ENCODE data around the gene ZSWIM6. TPM values are rescaled to one million over a fixed set of nuclear protein-coding genes. Genes with fewer than 3 reads are reported as not detected.

The ZSWIM6 gene
- total and polyA plus RNA-seq, 8 donors = 2.9 to 39.3 (median 15.4) TPM

GRCh38 chr5:61350535-61350934 is 18.5 kb downstream of the ZSWIM6 start:
- H3K27ac ChIP-seq = no peak overlapping the region
- no peak for DNase-seq
- whole genome bisulfite sequencing, 5 donors = 74 to 85% (median 79%) methylated on average over 4 of the region's 4 CpGs
- no peaks in the 10 kb centered on the region for H3K9me3 ChIP-seq
- H3K4me3 ChIP-seq = no peak overlapping the region
- H3K4me1 ChIP-seq = peaks cover 13 to 87% (median 48%) of the 10 kb centered on the region in 4 donors
- no peaks in the 10 kb centered on the region for H3K27me3 ChIP-seq
- H3K36me3 ChIP-seq = no peaks in the 10 kb centered on the region
- TF ChIP-seq, protein P1, sequence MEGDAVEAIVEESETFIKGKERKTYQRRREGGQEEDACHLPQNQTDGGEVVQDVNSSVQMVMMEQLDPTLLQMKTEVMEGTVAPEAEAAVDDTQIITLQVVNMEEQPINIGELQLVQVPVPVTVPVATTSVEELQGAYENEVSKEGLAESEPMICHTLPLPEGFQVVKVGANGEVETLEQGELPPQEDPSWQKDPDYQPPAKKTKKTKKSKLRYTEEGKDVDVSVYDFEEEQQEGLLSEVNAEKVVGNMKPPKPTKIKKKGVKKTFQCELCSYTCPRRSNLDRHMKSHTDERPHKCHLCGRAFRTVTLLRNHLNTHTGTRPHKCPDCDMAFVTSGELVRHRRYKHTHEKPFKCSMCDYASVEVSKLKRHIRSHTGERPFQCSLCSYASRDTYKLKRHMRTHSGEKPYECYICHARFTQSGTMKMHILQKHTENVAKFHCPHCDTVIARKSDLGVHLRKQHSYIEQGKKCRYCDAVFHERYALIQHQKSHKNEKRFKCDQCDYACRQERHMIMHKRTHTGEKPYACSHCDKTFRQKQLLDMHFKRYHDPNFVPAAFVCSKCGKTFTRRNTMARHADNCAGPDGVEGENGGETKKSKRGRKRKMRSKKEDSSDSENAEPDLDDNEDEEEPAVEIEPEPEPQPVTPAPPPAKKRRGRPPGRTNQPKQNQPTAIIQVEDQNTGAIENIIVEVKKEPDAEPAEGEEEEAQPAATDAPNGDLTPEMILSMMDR (IDR thresholded peaks at IDR 0.05) = no peak
- TF ChIP-seq EP300 (IDR thresholded peaks at IDR 0.05) (no peak), POLR2AphosphoS5 (IDR thresholded peaks at IDR 0.05) (no peak), POLR2A (IDR thresholded peaks at IDR 0.05) (no peak)
- intact Hi-C loops (cut with DNase I; ENCODE audit: low total_unique reads) = no loop called here

DNA sequence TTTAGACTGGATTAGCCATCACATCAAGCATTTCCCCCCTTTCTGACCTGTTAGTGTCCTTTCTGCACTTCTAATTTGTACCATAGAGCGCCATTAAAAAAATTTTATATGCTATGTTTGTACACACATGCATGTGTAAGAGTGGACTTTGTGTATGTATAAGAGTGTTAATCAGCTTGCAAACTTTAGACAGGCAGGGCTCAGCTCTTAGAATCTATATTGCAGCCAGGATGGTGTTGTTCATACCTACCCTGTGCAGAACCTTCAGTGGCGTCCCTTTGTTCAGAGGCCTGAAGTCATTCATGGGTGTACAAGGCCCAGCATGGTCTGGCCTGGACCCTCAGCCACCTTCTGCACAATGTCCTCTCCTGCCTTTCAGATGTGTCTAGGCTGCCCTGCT is 19.7 kb downstream of the ZSWIM6 start:
- no peak for TF ChIP-seq POLR2AphosphoS5 (IDR thresholded peaks at IDR 0.05)
- TF ChIP-seq, protein P1 (IDR thresholded peaks at IDR 0.05) = no peak
- no peak for TF ChIP-seq POLR2A (IDR thresholded peaks at IDR 0.05)
- TF ChIP-seq EP300 (IDR thresholded peaks at IDR 0.05) = no peak
- no peaks in the 10 kb centered on the region for H3K27me3 ChIP-seq
- no peak overlapping the region for H3K4me3 ChIP-seq
- H3K4me1 ChIP-seq = peaks cover 13 to 86% (median 46%) of the 10 kb centered on the region in 4 donors
- H3K36me3 ChIP-seq = no peaks in the 10 kb centered on the region
- intact Hi-C loops (cut with DNase I; ENCODE audit: low total_unique reads) = no loop called here
- H3K27ac ChIP-seq = no peak overlapping the region
- no peak for DNase-seq
- H3K9me3 ChIP-seq = no peaks in the 10 kb centered on the region
- WGBS, 5 donors = 94 to 97% (median 96%) methylated on average over 2 of the region's 2 CpGs

GRCh38 chr5:61352180-61352579 is 20.1 kb downstream of the ZSWIM6 start:
- Histone ChIP-seq H3K4me3 (no peak overlapping the region), H3K9me3 (no peaks in the 10 kb centered on the region), H3K36me3 (no peaks in the 10 kb centered on the region), H3K4me1 (peaks cover 13 to 83% (median 44%) of the 10 kb centered on the region in 4 donors), H3K27me3 (no peaks in the 10 kb centered on the region), H3K27ac (no peak overlapping the region)
- intact Hi-C loops (cut with DNase I; ENCODE audit: low total_unique reads) = no loop called here
- TF ChIP-seq POLR2A (IDR thresholded peaks at IDR 0.05) (no peak), POLR2AphosphoS5 (IDR thresholded peaks at IDR 0.05) (no peak)
- TF ChIP-seq, protein P1 (IDR thresholded peaks at IDR 0.05) = no peak
- DNase-seq = no peak

DNA sequence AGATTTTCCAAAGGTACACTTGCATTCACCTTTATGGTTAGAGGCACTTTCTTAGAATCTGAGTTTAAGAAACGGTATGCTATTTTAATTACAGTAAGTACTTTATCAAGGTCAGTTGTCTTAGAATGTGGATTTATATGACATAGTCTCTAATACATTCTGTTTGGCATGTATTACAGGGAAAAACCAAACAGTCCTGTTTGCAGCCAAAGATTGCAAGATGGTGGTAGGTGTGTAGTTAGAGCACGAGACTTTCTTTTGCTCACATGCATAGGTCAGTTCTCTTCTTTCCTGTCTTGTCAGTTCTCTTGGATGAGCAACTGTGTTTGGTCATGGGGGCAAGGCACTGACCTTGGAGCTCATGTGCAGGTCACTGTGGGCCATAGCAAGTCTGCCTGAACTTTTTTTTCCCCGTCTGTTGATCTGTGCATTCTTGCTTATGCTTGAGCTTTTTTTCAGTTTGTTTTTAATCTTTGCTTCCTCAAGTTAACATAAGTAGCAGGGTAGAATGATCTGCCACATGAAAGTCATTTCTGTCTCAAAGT is 20.6 kb downstream of the ZSWIM6 start:
- intact Hi-C loops (cut with DNase I; ENCODE audit: low total_unique reads) = no loop called here
- H3K4me3 ChIP-seq = no peak overlapping the region
- no peaks in the 10 kb centered on the region for H3K9me3 ChIP-seq
- H3K36me3 ChIP-seq = no peaks in the 10 kb centered on the region
- DNase-seq = no peak
- H3K27ac ChIP-seq = no peak overlapping the region
- no peaks in the 10 kb centered on the region for H3K27me3 ChIP-seq
- WGBS, 5 donors = 47 to 64% (median 54%) methylated on average over 3 of the region's 3 CpGs
- TF ChIP-seq POLR2AphosphoS5 (IDR thresholded peaks at IDR 0.05) (no peak), EP300 (IDR thresholded peaks at IDR 0.05) (no peak), POLR2A (IDR thresholded peaks at IDR 0.05) (no peak)
- TF ChIP-seq, protein P1 (IDR thresholded peaks at IDR 0.05) = no peak
- peaks cover 13 to 80% (median 41%) of the 10 kb centered on the region in 4 donors for H3K4me1 ChIP-seq

All from stomach (tissue), 9 donors.